ENCODE data around the gene KRTAP10-10.
"Not testable (repeated sequence)": the region's sequence is repeated elsewhere in the genome, so short reads cannot be mapped to it uniquely, and the experiment has no call there.

DNA sequence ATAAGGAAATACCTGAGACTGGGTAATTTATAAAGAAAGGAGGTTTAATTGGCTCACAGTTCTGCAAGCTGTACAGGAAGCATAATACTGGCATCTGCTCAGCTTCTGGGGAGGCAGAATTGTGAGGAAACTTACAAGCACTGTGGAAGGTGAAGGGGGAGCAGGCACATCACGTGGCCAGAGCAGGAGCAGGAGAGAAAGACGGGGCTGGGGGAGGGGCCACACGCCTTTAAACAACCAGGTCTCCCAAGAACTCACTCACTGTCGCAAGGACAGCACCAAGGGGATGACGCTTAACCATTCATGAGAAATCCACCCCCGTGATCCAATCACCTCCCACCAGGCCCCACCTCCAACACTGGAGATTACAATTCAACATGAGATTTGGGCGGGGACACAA, 24.4 kb downstream of the KRTAP10-10 start:
- TF ChIP-seq, protein P1, sequence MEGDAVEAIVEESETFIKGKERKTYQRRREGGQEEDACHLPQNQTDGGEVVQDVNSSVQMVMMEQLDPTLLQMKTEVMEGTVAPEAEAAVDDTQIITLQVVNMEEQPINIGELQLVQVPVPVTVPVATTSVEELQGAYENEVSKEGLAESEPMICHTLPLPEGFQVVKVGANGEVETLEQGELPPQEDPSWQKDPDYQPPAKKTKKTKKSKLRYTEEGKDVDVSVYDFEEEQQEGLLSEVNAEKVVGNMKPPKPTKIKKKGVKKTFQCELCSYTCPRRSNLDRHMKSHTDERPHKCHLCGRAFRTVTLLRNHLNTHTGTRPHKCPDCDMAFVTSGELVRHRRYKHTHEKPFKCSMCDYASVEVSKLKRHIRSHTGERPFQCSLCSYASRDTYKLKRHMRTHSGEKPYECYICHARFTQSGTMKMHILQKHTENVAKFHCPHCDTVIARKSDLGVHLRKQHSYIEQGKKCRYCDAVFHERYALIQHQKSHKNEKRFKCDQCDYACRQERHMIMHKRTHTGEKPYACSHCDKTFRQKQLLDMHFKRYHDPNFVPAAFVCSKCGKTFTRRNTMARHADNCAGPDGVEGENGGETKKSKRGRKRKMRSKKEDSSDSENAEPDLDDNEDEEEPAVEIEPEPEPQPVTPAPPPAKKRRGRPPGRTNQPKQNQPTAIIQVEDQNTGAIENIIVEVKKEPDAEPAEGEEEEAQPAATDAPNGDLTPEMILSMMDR (IDR thresholded peaks at IDR 0.05 in 4 of 5, conservative IDR thresholded peaks at IDR 0.05 in 1 of 5), result not testable (repeated sequence)
- TF ChIP-seq POLR2A (IDR thresholded peaks at IDR 0.05), result not testable (repeated sequence)
